GM19035 (cell line): Measurements from ENCODE around the gene CACNA1G.

Experiments used
- ATAC-seq: cut with Tn5 transposase; IDR thresholded peaks from one replicate; pipeline ENCODE4 v1.9.1; 2021; ENCODE audit not compliant: unreplicated experiment

Gene CACNA1G

GRCh38 chr17:50609380-50610074, 49.0 kb downstream of the CACNA1G start:
- no peak for ATAC-seq

DNA sequence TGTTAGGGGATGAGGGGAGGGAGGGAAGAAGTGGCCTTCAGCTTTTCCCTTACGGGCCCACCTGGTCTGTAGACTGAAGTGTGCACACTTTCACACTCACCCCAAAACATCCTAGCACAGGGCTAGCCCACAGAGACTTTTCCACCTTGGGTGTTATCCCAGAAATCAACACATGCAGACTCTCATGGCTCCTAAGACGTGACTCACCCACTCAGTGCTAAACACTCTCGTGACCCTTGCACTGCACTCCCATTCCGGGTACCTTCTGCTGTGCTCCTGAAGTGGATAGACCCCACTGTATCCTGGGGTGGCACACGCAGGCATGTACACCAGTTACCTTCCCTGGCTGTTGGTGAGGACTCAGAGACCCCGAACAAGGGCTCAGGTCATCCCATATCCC, 51.1 kb downstream of the CACNA1G start:
- no peak for ATAC-seq

GRCh38 chr17:50612281-50612680, 51.8 kb downstream of the CACNA1G start:
- no peak for ATAC-seq

- ATAC-seq, result no peak
Measured at GRCh38 chr17:50613007-50613992, 52.8 kb downstream of the CACNA1G start.

DNA sequence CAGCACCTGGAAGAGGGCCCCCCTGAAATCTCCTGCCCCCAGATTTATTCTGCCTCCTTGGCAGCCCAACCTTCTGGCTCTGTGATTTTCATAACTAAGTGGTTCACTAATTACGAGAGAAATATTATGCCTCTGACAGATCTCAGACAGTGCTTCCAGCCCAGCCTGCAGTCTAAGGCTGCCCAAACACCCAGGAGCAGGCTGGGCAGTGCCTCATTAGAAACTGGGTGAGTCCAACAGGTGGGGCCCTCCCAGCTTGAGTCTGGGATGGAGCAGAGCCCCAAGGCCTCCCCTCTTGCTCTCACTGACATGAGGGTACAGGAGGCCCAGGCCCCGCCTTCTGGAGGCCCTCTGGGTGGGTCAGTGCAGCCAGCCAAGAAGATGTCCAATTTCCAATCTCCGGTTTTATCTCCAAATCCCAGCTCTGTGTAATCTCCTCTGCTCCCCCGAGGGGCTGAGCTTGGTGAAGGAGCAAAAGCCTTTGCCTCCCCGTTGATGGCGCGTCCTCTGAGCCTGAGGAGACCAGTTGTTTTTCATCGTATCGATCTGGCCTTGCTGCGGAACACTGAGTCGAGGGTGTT, 54.0 kb downstream of the CACNA1G start:
- no peak for ATAC-seq

- no peak for ATAC-seq
Measured at GRCh38 chr17:50615828-50616227, 55.3 kb downstream of the CACNA1G start.

- no peak for ATAC-seq
Measured at GRCh38 chr17:50618300-50618699, 57.8 kb downstream of the CACNA1G start.

- ATAC-seq, result no peak
Measured at GRCh38 chr17:50618941-50619340, 58.4 kb downstream of the CACNA1G start.

DNA sequence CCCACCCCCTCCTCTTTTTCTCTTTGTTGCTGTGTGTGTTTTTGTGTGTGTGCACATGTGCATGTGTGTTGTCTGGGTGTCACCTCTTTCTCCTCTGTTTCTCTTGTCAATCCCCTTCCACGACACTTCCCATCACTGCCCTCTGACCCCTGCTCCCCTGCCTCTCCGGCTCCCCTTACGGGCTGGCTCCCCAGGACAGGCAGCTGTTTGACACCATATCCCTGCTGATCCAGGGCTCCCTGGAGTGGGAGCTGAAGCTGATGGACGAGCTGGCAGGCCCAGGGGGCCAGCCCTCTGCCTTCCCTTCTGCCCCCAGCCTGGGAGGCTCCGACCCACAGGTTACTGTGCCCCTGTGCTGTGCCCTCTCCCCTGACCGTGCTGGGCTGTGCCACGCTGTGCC, 59.0 kb downstream of the CACNA1G start:
- ATAC-seq, result no peak

DNA sequence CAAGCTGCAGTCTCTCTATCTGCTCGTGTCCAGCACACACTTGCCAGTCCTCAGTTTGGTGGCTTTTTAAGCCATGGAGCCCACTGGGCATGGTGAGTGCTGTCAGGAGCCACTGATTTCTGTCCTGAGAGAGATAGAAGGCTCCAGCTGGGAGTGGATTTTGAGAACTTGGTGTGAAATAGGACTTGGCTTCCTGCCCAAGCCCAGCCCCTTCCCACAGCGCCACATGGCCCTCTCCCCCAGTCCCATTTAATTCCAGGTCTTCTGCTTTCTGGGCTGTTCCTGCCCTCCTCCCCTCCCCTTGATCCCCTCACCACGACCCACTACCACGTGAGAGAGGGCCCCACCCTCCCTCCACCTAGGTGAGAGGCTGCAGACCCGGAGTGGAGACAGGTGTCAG, 59.7 kb downstream of the CACNA1G start:
- no peak for ATAC-seq

DNA sequence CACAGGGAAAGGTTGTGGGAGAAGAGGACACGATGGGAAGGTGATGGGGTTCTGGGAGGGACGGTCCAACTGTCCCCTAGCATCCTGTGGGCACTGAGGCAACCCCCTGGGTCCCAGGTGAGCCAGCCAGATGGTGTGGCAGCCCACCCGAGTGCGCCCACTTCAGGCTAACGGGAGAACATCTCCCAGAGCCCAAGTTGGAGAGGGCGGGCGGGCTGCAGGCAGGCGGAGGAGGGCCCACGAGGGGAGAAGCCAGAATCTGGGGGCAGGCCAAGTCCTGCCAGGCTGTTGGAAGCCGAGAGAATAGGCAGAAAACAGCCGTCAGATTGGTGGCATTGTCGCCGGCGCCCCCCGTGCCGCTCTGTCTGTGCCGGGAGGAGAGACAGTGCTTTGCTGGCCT, 60.3 kb downstream of the CACNA1G start:
- ATAC-seq, result no peak

DNA sequence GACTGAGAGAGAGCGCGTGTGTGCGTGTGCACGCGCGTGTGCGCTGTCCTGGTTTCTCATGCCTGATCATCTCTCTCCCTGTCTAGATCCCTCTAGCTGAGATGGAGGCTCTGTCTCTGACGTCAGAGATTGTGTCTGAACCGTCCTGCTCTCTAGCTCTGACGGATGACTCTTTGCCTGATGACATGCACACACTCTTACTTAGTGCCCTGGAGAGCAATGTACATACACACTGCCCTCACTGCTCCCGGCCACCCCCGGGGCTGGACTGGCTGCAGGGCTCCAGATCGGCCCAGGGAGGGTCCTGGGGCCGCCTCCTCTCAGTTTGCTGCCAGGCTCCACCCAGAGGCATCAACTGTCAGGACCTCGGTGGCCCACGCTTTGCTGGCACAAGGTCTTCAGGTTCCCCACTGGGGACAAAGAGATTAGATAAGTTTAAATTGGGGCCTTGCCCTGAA, 61.1 kb downstream of the CACNA1G start:
- ATAC-seq, result no peak

DNA sequence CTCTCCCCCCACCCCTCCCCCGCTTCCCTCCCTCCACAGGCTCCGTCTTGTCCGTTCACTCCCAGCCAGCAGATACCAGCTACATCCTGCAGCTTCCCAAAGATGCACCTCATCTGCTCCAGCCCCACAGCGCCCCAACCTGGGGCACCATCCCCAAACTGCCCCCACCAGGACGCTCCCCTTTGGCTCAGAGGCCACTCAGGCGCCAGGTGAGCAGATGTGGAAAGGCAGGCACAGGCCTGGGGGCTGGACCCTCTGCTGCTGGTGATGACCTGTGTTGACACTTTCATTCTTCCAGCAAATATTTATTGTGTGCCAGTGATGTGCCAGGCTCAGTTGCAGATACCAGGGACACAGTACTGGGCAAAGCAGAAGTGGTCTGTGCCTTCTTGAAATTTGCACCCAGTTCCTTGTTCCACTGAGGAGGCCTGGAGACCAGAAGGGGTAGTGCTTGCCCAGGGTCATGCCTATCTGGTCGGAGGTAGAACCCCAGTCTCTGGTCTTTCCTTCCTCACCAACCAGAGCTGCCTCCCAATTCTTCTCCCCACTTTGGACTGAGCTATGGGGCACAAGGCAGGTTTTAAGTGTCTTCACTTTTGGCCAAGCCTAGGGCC, 63.9 kb downstream of the CACNA1G start:
- ATAC-seq, result no peak

- no peak for ATAC-seq
Measured at GRCh38 chr17:50625032-50625871, 64.7 kb downstream of the CACNA1G start.

- ATAC-seq, result no peak
Measured at GRCh38 chr17:50626037-50626574, 65.6 kb downstream of the CACNA1G start.

DNA sequence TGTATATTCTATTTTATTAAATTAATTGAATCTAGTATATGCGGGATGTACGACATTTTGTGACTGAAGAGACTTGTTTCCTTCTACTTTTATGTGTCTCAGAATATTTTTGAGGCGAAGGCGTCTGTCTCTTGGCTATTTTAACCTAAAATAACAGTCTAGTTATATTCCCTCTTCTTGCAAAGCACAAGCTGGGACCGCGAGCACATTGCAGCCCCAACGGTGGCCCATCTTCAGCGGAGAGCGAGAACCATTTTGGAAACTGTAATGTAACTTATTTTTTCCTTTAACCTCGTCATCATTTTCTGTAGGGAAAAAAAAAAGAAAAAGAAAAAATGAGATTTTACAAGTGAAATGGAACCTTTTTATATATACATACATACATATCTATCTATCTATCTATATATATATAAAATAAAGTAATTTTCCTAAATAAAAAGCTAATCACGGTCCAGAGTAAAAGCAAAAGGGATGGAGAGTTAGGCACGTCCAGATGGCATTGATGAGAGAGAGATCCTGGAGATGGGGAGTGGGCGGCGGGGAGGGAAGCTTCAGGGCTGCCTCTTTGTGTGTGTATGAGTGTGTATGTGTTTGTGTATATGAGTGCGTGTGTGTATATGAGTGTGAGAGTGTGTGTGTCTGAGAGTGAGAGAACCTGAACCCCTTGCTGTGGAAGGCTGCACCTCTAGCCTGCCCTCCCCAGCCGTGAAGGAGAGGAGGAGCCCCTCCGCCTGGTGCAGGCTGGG, 66.7 kb downstream of the CACNA1G start:
- no peak for ATAC-seq

DNA sequence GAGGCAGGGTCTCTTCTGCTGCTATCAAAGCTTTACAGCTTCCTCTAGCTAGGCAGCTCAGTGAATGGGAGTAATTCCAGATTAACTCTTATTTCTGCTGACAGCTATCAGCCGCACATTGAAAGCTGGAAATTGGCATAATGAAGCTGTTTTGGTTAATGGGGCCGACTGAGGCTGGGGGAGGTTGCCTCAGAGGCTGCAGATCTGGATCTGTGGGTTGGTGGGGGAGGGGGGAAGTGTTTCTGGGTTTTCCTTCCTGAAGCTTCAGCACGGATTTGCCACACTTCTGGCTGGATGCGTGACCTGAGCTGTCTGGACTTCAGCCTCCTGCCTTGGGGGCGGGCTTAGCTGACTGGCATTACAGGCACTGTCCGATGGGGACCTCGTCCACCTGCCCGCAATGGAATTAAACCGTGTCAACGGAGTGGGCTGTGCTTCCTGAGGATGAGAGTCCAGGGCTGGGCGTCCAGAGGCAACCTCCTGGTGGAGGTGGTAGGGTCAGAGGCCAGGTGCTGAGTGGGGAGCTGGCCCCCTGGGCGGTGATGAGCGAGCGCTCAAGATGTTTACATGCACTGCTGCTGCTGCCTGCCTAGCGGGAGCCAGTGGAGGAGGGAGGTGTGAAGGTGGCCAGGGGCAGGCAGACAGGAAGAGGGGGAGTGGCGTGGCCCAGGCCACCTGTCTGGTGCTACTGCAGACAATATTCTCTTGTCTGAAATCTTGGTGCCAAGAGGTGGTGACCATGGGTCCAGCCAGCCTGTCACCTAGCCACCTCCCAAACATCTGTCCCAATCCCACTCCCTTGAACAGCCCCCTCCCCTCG, 67.5 kb downstream of the CACNA1G start:
- ATAC-seq, result no peak

- no peak for ATAC-seq
Measured at GRCh38 chr17:50629902-50630301, 69.4 kb downstream of the CACNA1G start.
